GM12891 (cell line): ENCODE results near the gene MTTP.

Experiments
- PAX5 ChIP-seq: IDR thresholded peaks from 2 replicates; pipeline ENCODE4 v1.6.1; 2011; ENCODE audit warnings: low read length, moderate library complexity, mild to moderate bottlenecking; ENCODE audit not compliant: insufficient read depth, severe bottlenecking
- POLR2A ChIP-seq: IDR thresholded peaks from 2 replicates; pipeline ENCODE4 v1.6.1; 2011; ENCODE audit warnings: low read depth, low read length, control low read depth
- POLR2AphosphoS5 ChIP-seq: IDR thresholded peaks from 2 replicates; pipeline ENCODE4 v1.6.1; 2011; ENCODE audit warnings: low read depth, low read length, control low read depth
- POU2F2 ChIP-seq: IDR thresholded peaks from 2 replicates; pipeline ENCODE4 v1.6.1; 2011; ENCODE audit warnings: low read depth, mild to moderate bottlenecking, control low read depth, low read length, moderate library complexity
- SPI1 ChIP-seq: IDR thresholded peaks from 2 replicates; pipeline ENCODE4 v1.6.1; 2011; ENCODE audit warnings: low read depth, low read length, control low read depth
- TAF1 ChIP-seq: IDR thresholded peaks from 2 replicates; pipeline ENCODE4 v1.6.1; 2011; ENCODE audit warnings: low read depth, low read length, control low read depth

DNA sequence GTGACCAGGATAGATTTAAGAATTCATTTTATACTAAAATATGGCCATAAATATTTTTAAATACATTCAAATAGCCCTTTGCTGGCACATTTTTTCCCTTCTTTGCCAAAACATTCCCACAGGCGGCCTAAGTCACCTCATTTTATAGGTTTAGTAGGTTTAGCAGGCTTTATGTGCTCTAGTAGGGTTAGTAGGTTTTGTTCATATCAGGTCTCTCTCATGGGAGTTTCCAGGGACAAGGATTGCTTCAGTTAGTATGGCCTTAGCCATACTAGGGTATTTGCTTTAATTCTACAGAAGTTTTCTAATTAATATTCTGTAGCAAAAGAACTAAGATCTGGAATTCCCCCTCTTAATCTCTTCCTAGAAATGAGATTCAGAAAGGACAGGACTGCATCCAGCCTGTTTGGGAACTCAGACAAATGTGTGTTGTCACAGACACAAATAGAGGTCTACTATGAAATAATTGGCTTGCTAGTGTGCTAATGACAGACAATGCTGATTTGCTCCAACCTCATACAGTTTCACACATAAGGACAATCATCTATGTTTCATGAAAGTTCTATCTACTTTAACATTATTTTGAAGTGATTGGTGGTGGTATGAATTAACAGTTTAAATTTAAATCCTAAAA is 772 bp upstream of the MTTP start:
- TF ChIP-seq POLR2A (no peak), SPI1 (no peak), TAF1 (no peak), POLR2AphosphoS5 (no peak), POU2F2 (no peak), PAX5 (no peak)
